IMR-90 (cell line): ENCODE data around the gene IDS. TPM values are rescaled to one million over a fixed set of nuclear protein-coding genes. Genes with fewer than 3 reads are reported as not detected.

Experiments
- ATAC-seq: fragments of 200-7000 bp; cut with Tn5 transposase; 2 replicates; pipeline ENCODE4 v1.9.1; 2020; ENCODE audit warnings: low read depth, mild to moderate bottlenecking, moderate library complexity
- BruUV-seq: library from RNA; stranded (reverse); fragments of 400-500 nt; replicated peaks from 2 replicates; lab custom pipeline; 2021; lab: Mats Ljungman, UMichigan
- CTCF ChIA-PET: fragments of 300-600 bp; formaldehyde crosslinking; extraction: SDS; loops from one replicate; lab custom pipeline; 2021; ENCODE audit warnings: antibody characterized with exemption; lab: Yijun Ruan, JAX
- POLR2A ChIA-PET: fragments of 300-600 bp; sonication (Branson Sonifier 250); formaldehyde crosslinking; loops from one replicate; lab custom pipeline; 2022; ENCODE audit warnings: antibody characterized with exemption; ENCODE audit not compliant: unreplicated experiment; lab: Charles Lee
- DNase-seq: peaks from one replicate; pipeline ENCODE4 v3.0.0; 2013
- H2AFZ ChIP-seq: replicated peaks from 2 replicates; pipeline ENCODE3; 2013; ENCODE audit warnings: low read length, mild to moderate bottlenecking; ENCODE audit not compliant: poor library complexity
- H2AK5ac ChIP-seq: 2 replicates; pipeline ENCODE4 v1.6.1; 2013; ENCODE audit warnings: low read depth, low read length, inconsistent platforms
- H2AK9ac ChIP-seq: replicated peaks from 2 replicates; pipeline ENCODE3; 2013; ENCODE audit warnings: mild to moderate bottlenecking, low read depth, low read length, moderate library complexity; ENCODE audit not compliant: poor library complexity
- H2BK120ac ChIP-seq: 2 replicates; pipeline ENCODE4 v1.6.1; 2013; ENCODE audit warnings: low read depth, low read length, inconsistent platforms
- H2BK15ac ChIP-seq: 3 replicates; pipeline ENCODE4 v1.6.1; 2013; ENCODE audit warnings: low read depth, low read length, inconsistent platforms
- H2BK20ac ChIP-seq: 2 replicates; pipeline ENCODE4 v1.6.1; 2013; ENCODE audit warnings: low read depth, mild to moderate bottlenecking, inconsistent platforms, low read length, moderate library complexity
- H2BK5ac ChIP-seq: 2 replicates; pipeline ENCODE4 v1.6.1; 2013; ENCODE audit warnings: mild to moderate bottlenecking, low read depth, low read length, inconsistent platforms; ENCODE audit not compliant: poor library complexity, severe bottlenecking
- H3K14ac ChIP-seq: replicated peaks from 2 replicates; pipeline ENCODE4 v1.6.1; 2013; ENCODE audit warnings: low read depth, low read length, inconsistent platforms
- H3K18ac ChIP-seq: 2 replicates; pipeline ENCODE4 v1.6.1; 2013; ENCODE audit warnings: low read depth, low read length, control low read depth
- H3K23ac ChIP-seq: 2 replicates; pipeline ENCODE4 v1.6.1; 2013; ENCODE audit warnings: low read depth, low read length, inconsistent platforms
- H3K27ac ChIP-seq: 2 replicates; pipeline ENCODE4 v1.5.1; 2013; ENCODE audit warnings: mild to moderate bottlenecking, control low read depth, low read length; ENCODE audit not compliant: insufficient read depth
- H3K27me3 ChIP-seq: 2 replicates; pipeline ENCODE4 v1.6.1; 2013; ENCODE audit warnings: low read length; ENCODE audit not compliant: control insufficient read depth, insufficient read depth
- H3K36me3 ChIP-seq: 2 replicates; pipeline ENCODE4 v1.6.1; 2013; ENCODE audit warnings: low read length, mixed read lengths; ENCODE audit not compliant: control insufficient read depth, insufficient read depth
- H3K4ac ChIP-seq: 2 replicates; pipeline ENCODE4 v1.6.1; 2013; ENCODE audit warnings: low read depth, low read length, inconsistent platforms
- H3K4me1 ChIP-seq: 2 replicates; pipeline ENCODE4 v1.6.1; 2013; ENCODE audit warnings: low read length, mixed read lengths; ENCODE audit not compliant: control insufficient read depth, insufficient read depth
- H3K4me2 ChIP-seq: 2 replicates; pipeline ENCODE4 v1.6.1; 2013; ENCODE audit warnings: low read depth, mild to moderate bottlenecking, control low read depth, low read length, moderate library complexity
- H3K4me3 ChIP-seq: 2 replicates; pipeline ENCODE4 v1.5.1; 2013; ENCODE audit warnings: low read depth, mild to moderate bottlenecking, control low read depth, low read length, moderate library complexity; ENCODE audit not compliant: insufficient read depth
- H3K56ac ChIP-seq: 2 replicates; pipeline ENCODE4 v1.6.1; 2013; ENCODE audit warnings: low read length, inconsistent platforms; ENCODE audit not compliant: insufficient read depth; ENCODE audit errors: extremely low read depth
- H3K79me1 ChIP-seq, 2 experiments: 2 replicates each; pipeline ENCODE4 v1.6.1; 2013; ENCODE audit warnings: low read length in 2 of 2, inconsistent platforms in 1 of 2, low read depth in 1 of 2
- H3K9ac ChIP-seq: 2 replicates; pipeline ENCODE4 v1.6.1; 2013; ENCODE audit warnings: low read depth, low read length, control low read depth
- H3K9me1 ChIP-seq: 2 replicates; pipeline ENCODE4 v1.6.1; 2013; ENCODE audit warnings: low read length, inconsistent platforms; ENCODE audit not compliant: insufficient read depth
- H3K9me3 ChIP-seq: 2 replicates; pipeline ENCODE4 v1.6.1; 2013; ENCODE audit warnings: low read length; ENCODE audit not compliant: control insufficient read depth, insufficient read depth
- H4K20me1 ChIP-seq: 2 replicates; pipeline ENCODE4 v1.6.1; 2013; ENCODE audit warnings: low read length, inconsistent platforms; ENCODE audit not compliant: insufficient read depth
- H4K5ac ChIP-seq: 2 replicates; pipeline ENCODE4 v1.6.1; 2013; ENCODE audit warnings: mild to moderate bottlenecking, low read depth, low read length, control low read depth
- H4K8ac ChIP-seq, 2 experiments: 2 replicates each; pipeline ENCODE4 v1.6.1; 2013; ENCODE audit warnings: low read depth in 2 of 2, low read length in 2 of 2, control low read depth in 1 of 2, inconsistent platforms in 1 of 2
- H4K91ac ChIP-seq: 2 replicates; pipeline ENCODE4 v1.6.1; 2013; ENCODE audit warnings: low read depth, low read length, inconsistent platforms; ENCODE audit not compliant: insufficient read depth
- BHLHE40 ChIP-seq: fragments of 150-350 bp; IDR thresholded peaks from 2 replicates; pipeline ENCODE4 v1.6.1; 2016; ENCODE audit warnings: mild to moderate bottlenecking, low read depth, low read length
- CEBPB ChIP-seq: IDR thresholded peaks from 2 replicates; pipeline ENCODE4 v1.6.1; 2012; ENCODE audit warnings: low read depth, low read length, improper control_type of control experiment
- CHD1 ChIP-seq: IDR thresholded peaks from 2 replicates; pipeline ENCODE4 v1.6.1; 2012; ENCODE audit warnings: low read depth, low read length, improper control_type of control experiment
- CTCF ChIP-seq: conservative IDR thresholded peaks from 2 replicates; pipeline ENCODE4 v1.5.1; 2012; ENCODE audit warnings: mild to moderate bottlenecking, low read depth, low read length, improper control_type of control experiment
- ELK1 ChIP-seq: fragments of 150-350 bp; IDR thresholded peaks from 2 replicates; pipeline ENCODE4 v1.6.1; 2016; ENCODE audit warnings: low read depth, mild to moderate bottlenecking, low read length, moderate library complexity, borderline replicate concordance
- FOS ChIP-seq: fragments of 150-350 bp; IDR thresholded peaks from 2 replicates; pipeline ENCODE4 v1.6.1; 2016; ENCODE audit warnings: low read depth, low read length
- MAFK ChIP-seq: IDR thresholded peaks from 2 replicates; pipeline ENCODE4 v1.6.1; 2012; ENCODE audit warnings: low read depth, low read length, improper control_type of control experiment
- MAZ ChIP-seq: IDR thresholded peaks from 2 replicates; pipeline ENCODE4 v1.6.1; 2012; ENCODE audit warnings: low read depth, mild to moderate bottlenecking, low read length, improper control_type of control experiment, moderate library complexity, borderline replicate concordance
- MXI1 ChIP-seq: IDR thresholded peaks from 2 replicates; pipeline ENCODE4 v1.6.1; 2012; ENCODE audit warnings: low read depth, mild to moderate bottlenecking, low read length, moderate library complexity, borderline replicate concordance
- NFE2L2 ChIP-seq: fragments of 150-350 bp; IDR thresholded peaks from 2 replicates; pipeline ENCODE4 v1.6.1; 2016; ENCODE audit warnings: low read depth, mild to moderate bottlenecking, low read length
- POLR2A ChIP-seq: IDR thresholded peaks from 2 replicates; pipeline ENCODE4 v1.6.1; 2012; ENCODE audit warnings: mild to moderate bottlenecking, low read depth, low read length
- RAD21 ChIP-seq: IDR thresholded peaks from 2 replicates; pipeline ENCODE4 v1.6.1; 2012; ENCODE audit warnings: low read length, improper control_type of control experiment
- RCOR1 ChIP-seq: IDR thresholded peaks from 2 replicates; pipeline ENCODE4 v1.6.1; 2012; ENCODE audit warnings: mild to moderate bottlenecking, low read length, improper control_type of control experiment; ENCODE audit not compliant: insufficient replicate concordance
- RFX5 ChIP-seq: IDR thresholded peaks from 2 replicates; pipeline ENCODE4 v1.8.0; 2012; ENCODE audit warnings: low read depth, mild to moderate bottlenecking, low read length, moderate library complexity
- USF2 ChIP-seq: fragments of 150-350 bp; IDR thresholded peaks from 2 replicates; pipeline ENCODE4 v1.6.1; 2017; ENCODE audit warnings: mild to moderate bottlenecking, antibody characterized with exemption, low read length, low read depth
- WGBS, 2 experiments: methylation state at CpG; one replicate each; pipeline versions ENCODE4 v1.1.5 to v1.1.7; 2013; ENCODE audit warnings: missing lambda C conversion rate in 2 of 2; ENCODE audit not compliant: insufficient read length in 1 of 2; ENCODE audit errors: extremely low coverage in 2 of 2; 5-methylcytosine and 5-hydroxymethylcytosine counted together
- dilution Hi-C: fragments of 300-500 bp; cut with HindIII; formaldehyde crosslinking; loops from one replicate; pipeline ENCODE4 v1.14.3; 2018; ENCODE audit warnings: low sequenced_read_pairs; ENCODE audit not compliant: unreplicated experiment
- in situ Hi-C: fragments of 300-500 bp; cut with MboI; formaldehyde crosslinking; loops from 3 replicates; pipeline ENCODE4 v1.14.3; 2019; ENCODE audit warnings: low sequenced_read_pairs, inconsistent platforms, mixed read lengths
- intact Hi-C: fragments of 100-400 bp; cut with micrococcal nuclease; formaldehyde crosslinking; loops from 2 replicates; pipeline ENCODE4 v1.10.0; 2022
- polyA plus RNA-seq, 3 experiments: library from polyadenylated mRNA; depleted of rRNA; stranded (reverse); fragments of >200 nt; gene quantifications; 2 replicates each; pipeline ENCODE4 v1.2.3, GENCODE V29; 2012; ENCODE audit warnings: low replicate concordance in 1 of 3
- total RNA-seq: library from RNA; depleted of rRNA; stranded (reverse); fragments of >200 nt; gene quantifications from 2 replicates; pipeline ENCODE4 v1.2.3, GENCODE V29; 2012

Gene IDS
- total and polyA plus RNA-seq, 2 of the 4 experiments (the other 2 are of a cell fraction), result 26.3 to 56.9 TPM

GRCh38 chrX:149522916-149523315 is 17.8 kb upstream of the IDS start:
- intact Hi-C loops, result no loop called here
- H3K4me2 ChIP-seq, result no peak overlapping the region
- no peak overlapping the region for H3K4ac ChIP-seq
- H3K23ac ChIP-seq, result no peak overlapping the region
- peaks cover 6% of the 10 kb centered on the region for H3K27me3 ChIP-seq
- H3K27ac ChIP-seq, result no peak overlapping the region
- H3K56ac ChIP-seq, result no peak overlapping the region
- no peaks in the 10 kb centered on the region for H3K9me3 ChIP-seq
- ATAC-seq (no peak), DNase-seq (no peak)
- no CpG with 5 or more reads among the region's 2 CpGs for WGBS, 2 experiments
- no peak overlapping the region for H2AFZ ChIP-seq
- H3K14ac ChIP-seq, result no peak overlapping the region
- no peak overlapping the region for H2BK5ac ChIP-seq
- H3K4me1 ChIP-seq, result no peaks in the 10 kb centered on the region; the same call in 1 of the 2 replicates
- no peak overlapping the region for H4K91ac ChIP-seq
- BruUV-seq, result no TSS peak
- CTCF ChIA-PET, result interaction anchor here (1.9 kb wide), 1 partner anchor 11 kb away, joined by 8 read pairs; no protein-coding TSS in a partner anchor
- H4K20me1 ChIP-seq, result no peaks in the 10 kb centered on the region
- H4K8ac ChIP-seq, result no peak overlapping the region
- H3K79me1 ChIP-seq, result no peaks in the 10 kb centered on the region
- H3K18ac ChIP-seq, result no peak overlapping the region
- no peak overlapping the region for H2AK9ac ChIP-seq
- H3K9me1 ChIP-seq, result no peaks in the 10 kb centered on the region
- POLR2A ChIA-PET, result no interaction called here
- H4K5ac ChIP-seq, result no peak overlapping the region
- H3K36me3 ChIP-seq, result no peaks in the 10 kb centered on the region
- H2BK120ac ChIP-seq, result no peak overlapping the region
- dilution Hi-C loops, result no loop called here
- H3K9ac ChIP-seq, result no peak overlapping the region
- H2AK5ac ChIP-seq, result no peak overlapping the region
- in situ Hi-C loops, result loop anchor here (25.0 kb wide), 1 partner anchor 1214 kb away; no protein-coding TSS in a partner anchor
- H3K4me3 ChIP-seq, result no peak overlapping the region
- TF ChIP-seq USF2 (no peak), MXI1 (no peak), RFX5 (no peak), POLR2A (no peak), RCOR1 (no peak), RAD21 (no peak), BHLHE40 (no peak), MAZ (no peak), CHD1 (no peak), ELK1 (no peak), CTCF (no peak), FOS (no peak), MAFK (no peak), NFE2L2 (no peak), CEBPB (no peak)
- H2BK15ac ChIP-seq, result no peak overlapping the region
- H2BK20ac ChIP-seq, result no peak overlapping the region
